Esophagus squamous epithelium (tissue), 4 donors: Measurements from ENCODE around the gene UBL3.

ENCODE experiments used
- POLR2A ChIP-seq, 4 donors: fragments of 450-650 bp; IDR thresholded peaks; one replicate each; pipeline ENCODE4 v1.6.1; 2017; ENCODE audit warnings: antibody characterized with exemption in 4 of 4, mild to moderate bottlenecking in 4 of 4, moderate library complexity in 3 of 4
- TF ChIP-seq, protein P1 (sequence below), 6 experiments: fragments of 450-650 bp in 4 of 6; fragments of 200-600 bp in 2 of 6; sonication (generic) in 2 of 6; IDR thresholded peaks; one replicate each; pipeline ENCODE4 v1.5.1; 2016 to 2019; ENCODE audit warnings: antibody characterized with exemption in 6 of 6, mild to moderate bottlenecking in 4 of 6, moderate library complexity in 4 of 6

DNA sequence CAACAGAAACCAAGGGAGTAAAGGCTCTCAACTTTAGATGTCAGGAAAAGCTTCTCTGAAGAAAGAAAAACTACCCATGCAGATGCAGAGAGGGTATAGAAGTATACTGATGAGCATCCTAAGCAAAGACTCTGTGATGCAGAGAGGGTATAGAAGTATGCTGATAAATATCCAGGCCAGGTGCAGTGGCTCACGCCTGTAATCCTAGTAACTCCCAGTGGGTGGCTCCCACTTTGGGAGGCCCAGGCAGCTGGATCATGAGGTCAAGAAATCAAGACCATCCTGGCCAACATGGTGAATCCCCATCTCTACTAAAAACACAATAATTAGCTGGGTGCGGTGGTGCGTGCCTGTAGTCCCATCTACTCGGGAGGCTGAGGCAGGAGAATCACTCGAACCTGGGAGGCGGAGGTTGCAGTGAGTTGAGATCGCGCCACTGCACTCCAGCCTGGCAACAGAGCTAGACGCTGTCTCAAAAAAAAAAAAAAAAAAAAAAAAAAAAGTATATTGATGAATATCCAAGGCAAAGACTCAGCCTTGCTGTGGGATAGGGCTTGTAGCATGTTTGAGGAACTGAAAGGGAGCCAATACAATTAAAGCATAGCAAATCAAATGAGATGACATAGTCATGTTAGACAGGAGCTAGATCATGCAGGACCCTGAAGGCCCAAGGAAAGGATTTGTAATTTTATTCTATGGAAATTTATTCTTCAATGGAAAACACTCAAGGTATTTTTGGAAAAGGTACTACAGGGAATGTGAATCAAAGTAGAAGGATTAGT, 14.9 kb downstream of the UBL3 start:
- TF ChIP-seq, protein P1, sequence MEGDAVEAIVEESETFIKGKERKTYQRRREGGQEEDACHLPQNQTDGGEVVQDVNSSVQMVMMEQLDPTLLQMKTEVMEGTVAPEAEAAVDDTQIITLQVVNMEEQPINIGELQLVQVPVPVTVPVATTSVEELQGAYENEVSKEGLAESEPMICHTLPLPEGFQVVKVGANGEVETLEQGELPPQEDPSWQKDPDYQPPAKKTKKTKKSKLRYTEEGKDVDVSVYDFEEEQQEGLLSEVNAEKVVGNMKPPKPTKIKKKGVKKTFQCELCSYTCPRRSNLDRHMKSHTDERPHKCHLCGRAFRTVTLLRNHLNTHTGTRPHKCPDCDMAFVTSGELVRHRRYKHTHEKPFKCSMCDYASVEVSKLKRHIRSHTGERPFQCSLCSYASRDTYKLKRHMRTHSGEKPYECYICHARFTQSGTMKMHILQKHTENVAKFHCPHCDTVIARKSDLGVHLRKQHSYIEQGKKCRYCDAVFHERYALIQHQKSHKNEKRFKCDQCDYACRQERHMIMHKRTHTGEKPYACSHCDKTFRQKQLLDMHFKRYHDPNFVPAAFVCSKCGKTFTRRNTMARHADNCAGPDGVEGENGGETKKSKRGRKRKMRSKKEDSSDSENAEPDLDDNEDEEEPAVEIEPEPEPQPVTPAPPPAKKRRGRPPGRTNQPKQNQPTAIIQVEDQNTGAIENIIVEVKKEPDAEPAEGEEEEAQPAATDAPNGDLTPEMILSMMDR (IDR thresholded peaks at IDR 0.05) = no peak
- TF ChIP-seq POLR2A (IDR thresholded peaks at IDR 0.05) = no peak
